Tibial nerve (tissue), 4 donors: ENCODE measurements around the gene OR13C3. TPM values are rescaled to one million over a fixed set of nuclear protein-coding genes. Genes with fewer than 3 reads are reported as not detected.
"Not testable (repeated sequence)": the region's sequence is repeated elsewhere in the genome, so short reads cannot be mapped to it uniquely, and the experiment has no call there.

Experiments used
- DNase-seq, 2 donors: peaks; one replicate each; pipeline ENCODE4 v3.0.0-alpha.2; 2019; ENCODE audit warnings: low spot score in 2 of 2
- H3K27ac ChIP-seq, 4 donors: fragments of 200-600 bp; sonication (generic) in 3 of 4; one replicate each; pipeline ENCODE4 v1.5.1; 2017 to 2019; ENCODE audit warnings: mild to moderate bottlenecking in 1 of 4
- H3K27me3 ChIP-seq, 2 donors: fragments of 200-600 bp; sonication (generic) in 1 of 2; one replicate each; pipeline versions ENCODE4 v1.5.1 to v1.6.0; 2017 to 2019
- H3K36me3 ChIP-seq, 3 donors: fragments of 200-600 bp; sonication (generic); one replicate each; pipeline ENCODE4 v1.5.1; 2018 to 2019
- H3K4me1 ChIP-seq, 4 donors: fragments of 200-600 bp; sonication (generic) in 3 of 4; one replicate each; pipeline ENCODE4 v1.5.1; 2017 to 2019
- H3K4me3 ChIP-seq, 4 donors: fragments of 200-600 bp; sonication (generic) in 3 of 4; one replicate each; pipeline ENCODE4 v1.5.1; 2017 to 2019; ENCODE audit warnings: mild to moderate bottlenecking in 1 of 4, moderate library complexity in 1 of 4
- H3K9me3 ChIP-seq, 4 donors: fragments of 200-600 bp; sonication (generic) in 3 of 4; one replicate each; pipeline ENCODE4 v1.5.1; 2017 to 2019
- CTCF ChIP-seq, 5 experiments: fragments of 200-600 bp in 3 of 5; fragments of 450-650 bp in 2 of 5; sonication (generic) in 3 of 5; IDR thresholded peaks; one replicate each; pipeline ENCODE4 v1.5.1; 2016 to 2019; ENCODE audit warnings: antibody characterized with exemption in 5 of 5, mild to moderate bottlenecking in 3 of 5, moderate library complexity in 2 of 5
- EP300 ChIP-seq, 2 donors: sonication (generic); formaldehyde crosslinking; IDR thresholded peaks; one replicate each; pipeline ENCODE4 v1.6.1; 2017; ENCODE audit warnings: antibody characterized with exemption in 2 of 2, mild to moderate bottlenecking in 1 of 2
- POLR2A ChIP-seq, 2 donors: fragments of 450-650 bp; IDR thresholded peaks; one replicate each; pipeline ENCODE4 v1.6.1; 2017; ENCODE audit warnings: antibody characterized with exemption in 2 of 2, mild to moderate bottlenecking in 2 of 2, moderate library complexity in 2 of 2
- WGBS, 2 donors: methylation state at CpG; one replicate each; pipeline ENCODE4 v1.1.5; 2018; 5-methylcytosine and 5-hydroxymethylcytosine counted together
- total RNA-seq, 4 donors: library from RNA; depleted of rRNA; stranded (reverse); fragments of >200 nt; gene quantifications; one replicate each; pipeline ENCODE4 v1.1.0, GENCODE V29; 2016

The OR13C3 gene
- total RNA-seq, 4 donors from 2014 or later: not detected

GRCh38 chr9:104544644-104545043 lies 8.0 kb upstream of the OR13C3 start:
- no peaks in the 10 kb centered on the region for H3K4me1 ChIP-seq
- WGBS, 2 donors: 91 to 92% methylated on average over 4 of the region's 4 CpGs
- H3K27me3 ChIP-seq: no peaks in the 10 kb centered on the region
- no peak overlapping the region for H3K27ac ChIP-seq
- H3K9me3 ChIP-seq: no peaks in the 10 kb centered on the region
- DNase-seq: no peak
- TF ChIP-seq POLR2A (IDR thresholded peaks at IDR 0.05): no peak
- TF ChIP-seq CTCF (IDR thresholded peaks at IDR 0.05): no peak
- TF ChIP-seq EP300 (IDR thresholded peaks at IDR 0.05): no peak
- H3K36me3 ChIP-seq: no peaks in the 10 kb centered on the region
- H3K4me3 ChIP-seq: no peak overlapping the region

GRCh38 chr9:104539275-104539674 lies 2.6 kb upstream of the OR13C3 start:
- H3K4me3 ChIP-seq: no peak overlapping the region
- no peak for DNase-seq
- no peaks in the 10 kb centered on the region for H3K4me1 ChIP-seq
- H3K36me3 ChIP-seq: no peaks in the 10 kb centered on the region
- 54 to 63% methylated on average over 1 of the region's 1 CpG for WGBS, 2 donors
- no peak overlapping the region for H3K27ac ChIP-seq
- TF ChIP-seq EP300 (IDR thresholded peaks at IDR 0.05): no peak
- no peaks in the 10 kb centered on the region for H3K27me3 ChIP-seq
- no peaks in the 10 kb centered on the region for H3K9me3 ChIP-seq

- no peak within 1 kb of the TSS for H3K4me3 ChIP-seq
- DNase-seq: no peak
- H3K4me1 ChIP-seq: no peaks in the 10 kb centered on the region
- TF ChIP-seq EP300 (IDR thresholded peaks at IDR 0.05) (no peak), CTCF (IDR thresholded peaks at IDR 0.05) (no peak), POLR2A (IDR thresholded peaks at IDR 0.05) (no peak)
- H3K36me3 ChIP-seq: no peaks in the 10 kb centered on the region
- peaks cover 0 to 3% (median 0%) of the 10 kb centered on the region in 4 donors for H3K9me3 ChIP-seq
- no peak within 1 kb of the TSS for H3K27ac ChIP-seq
- H3K27me3 ChIP-seq: no peaks in the 10 kb centered on the region
These were observed 9.5 kb downstream of the OR13C3 start, which contains the start of gene OR13C4 for GRCh38 chr9:104527109-104527508. Gene OR13C4, minus strand, starts transcription at chr9:104527209. Its CDS starts 0 bp downstream, at chr9:104527209.

GRCh38 chr9:104520241-104520640 lies 16.4 kb downstream of the OR13C3 start:
- H3K27me3 ChIP-seq, H3K36me3 ChIP-seq, DNase-seq, H3K4me1 ChIP-seq, H3K9me3 ChIP-seq, H3K27ac ChIP-seq, H3K4me3 ChIP-seq: not testable (repeated sequence)
- 86 to 100% methylated on average over 4 to 10 of the region's 10 CpGs for WGBS, 2 donors

- no peaks in the 10 kb centered on the region for H3K36me3 ChIP-seq
- H3K9me3 ChIP-seq: no peaks in the 10 kb centered on the region
- H3K27ac ChIP-seq: no peak overlapping the region
- 75 to 77% methylated on average over 5 of the region's 5 CpGs for WGBS, 2 donors
- DNase-seq: no peak
- no peak overlapping the region for H3K4me3 ChIP-seq
- H3K27me3 ChIP-seq: no peaks in the 10 kb centered on the region
- no peak for TF ChIP-seq EP300 (IDR thresholded peaks at IDR 0.05)
- TF ChIP-seq CTCF (IDR thresholded peaks at IDR 0.05): no peak
- TF ChIP-seq POLR2A (IDR thresholded peaks at IDR 0.05): no peak
- H3K4me1 ChIP-seq: no peaks in the 10 kb centered on the region
These were observed 21.8 kb downstream of the OR13C3 start for GRCh38 chr9:104514901-104515300.

- Histone ChIP-seq H3K36me3 (no peaks in the 10 kb centered on the region), H3K27ac (no peak overlapping the region), H3K4me3 (no peak overlapping the region), H3K9me3 (no peaks in the 10 kb centered on the region), H3K4me1 (no peaks in the 10 kb centered on the region), H3K27me3 (no peaks in the 10 kb centered on the region)
- no peak for DNase-seq
- no peak for TF ChIP-seq CTCF (IDR thresholded peaks at IDR 0.05)
- no peak for TF ChIP-seq POLR2A (IDR thresholded peaks at IDR 0.05)
- TF ChIP-seq EP300 (IDR thresholded peaks at IDR 0.05): no peak
These were observed 30.1 kb downstream of the OR13C3 start for GRCh38 chr9:104506565-104506964.
